Measurements from ENCODE around the gene POP5. TPM values are rescaled to one million over a fixed set of nuclear protein-coding genes. Genes with fewer than 3 reads are reported as not detected.

Gene POP5
- total RNA-seq, 1 donor from 2014 or later: 29.2 TPM

- Mint-ChIP-seq H3K27ac (ENCODE audit: unreplicated experiment) (no peak overlapping the region), H3K4me1 (ENCODE audit: low read depth, unreplicated experiment) (peaks cover 10% of the 10 kb centered on the region), H3K9me3 (ENCODE audit: unreplicated experiment) (peaks cover 4% of the 10 kb centered on the region), H3K27me3 (ENCODE audit: unreplicated experiment) (peaks cover 2% of the 10 kb centered on the region), H3K4me3 (ENCODE audit: unreplicated experiment) (no peak overlapping the region), H3K36me3 (ENCODE audit: unreplicated experiment) (no peaks in the 10 kb centered on the region)
- no peak for DNase-seq
- TF ChIP-seq CTCF (IDR thresholded peaks at IDR 0.05; ENCODE audit: partially characterized antibody, unreplicated experiment): no peak
Measured at GRCh38 chr12:120596901-120597300, 15.7 kb upstream of the POP5 start.

- H3K9me3 Mint-ChIP-seq (ENCODE audit: unreplicated experiment): no peaks in the 10 kb centered on the region
- no peak overlapping the region for H3K4me3 Mint-ChIP-seq (ENCODE audit: unreplicated experiment)
- H3K27ac Mint-ChIP-seq (ENCODE audit: unreplicated experiment): no peak overlapping the region
- no peaks in the 10 kb centered on the region for H3K27me3 Mint-ChIP-seq (ENCODE audit: unreplicated experiment)
- TF ChIP-seq CTCF (IDR thresholded peaks at IDR 0.05; ENCODE audit: partially characterized antibody, unreplicated experiment): no peak
- no peaks in the 10 kb centered on the region for H3K36me3 Mint-ChIP-seq (ENCODE audit: unreplicated experiment)
- no peaks in the 10 kb centered on the region for H3K4me1 Mint-ChIP-seq (ENCODE audit: low read depth, unreplicated experiment)
- no peak for DNase-seq
Measured at GRCh38 chr12:120592121-120593049, 11.2 kb upstream of the POP5 start.

GRCh38 chr12:120590741-120591407 is 9.7 kb upstream of the POP5 start:
- Mint-ChIP-seq H3K4me1 (ENCODE audit: low read depth, unreplicated experiment) (no peaks in the 10 kb centered on the region), H3K4me3 (ENCODE audit: unreplicated experiment) (no peak overlapping the region), H3K27me3 (ENCODE audit: unreplicated experiment) (no peaks in the 10 kb centered on the region), H3K36me3 (ENCODE audit: unreplicated experiment) (no peaks in the 10 kb centered on the region), H3K9me3 (ENCODE audit: unreplicated experiment) (no peaks in the 10 kb centered on the region), H3K27ac (ENCODE audit: unreplicated experiment) (no peak overlapping the region)
- DNase-seq: no peak
- no peak for TF ChIP-seq CTCF (IDR thresholded peaks at IDR 0.05; ENCODE audit: partially characterized antibody, unreplicated experiment)

GRCh38 chr12:120588948-120589930 is 8.0 kb upstream of the POP5 start:
- DNase-seq: no peak
- Mint-ChIP-seq H3K9me3 (ENCODE audit: unreplicated experiment) (no peaks in the 10 kb centered on the region), H3K36me3 (ENCODE audit: unreplicated experiment) (no peaks in the 10 kb centered on the region), H3K27me3 (ENCODE audit: unreplicated experiment) (peaks cover under 1% of the 10 kb centered on the region), H3K27ac (ENCODE audit: unreplicated experiment) (no peak overlapping the region), H3K4me3 (ENCODE audit: unreplicated experiment) (no peak overlapping the region), H3K4me1 (ENCODE audit: low read depth, unreplicated experiment) (no peaks in the 10 kb centered on the region)
- TF ChIP-seq CTCF (IDR thresholded peaks at IDR 0.05; ENCODE audit: partially characterized antibody, unreplicated experiment): no peak

Data from glutamatergic neuron (in vitro differentiated cells).